Endothelial cell of umbilical vein (primary cell): Measurements from ENCODE around the gene SPINT1. TPM values are rescaled to one million over a fixed set of nuclear protein-coding genes. Genes with fewer than 3 reads are reported as not detected.

Experiments used
- BruUV-seq: library from RNA; stranded (reverse); fragments of 400-500 nt; replicated peaks from 2 replicates; lab custom pipeline; 2021; lab: Mats Ljungman, UMichigan
- CTCF ChIA-PET: fragments of 300-600, 350-600 bp; sonication (Branson Sonifier 250); formaldehyde crosslinking; loops from one replicate; lab custom pipeline; 2021; ENCODE audit warnings: antibody characterized with exemption, inconsistent platforms; lab: Charles Lee
- POLR2A ChIA-PET: fragments of 300-600, 350-600 bp; sonication (Branson Sonifier 250); formaldehyde crosslinking; loops from one replicate; lab custom pipeline; 2021; ENCODE audit warnings: antibody characterized with exemption, inconsistent platforms; lab: Charles Lee
- DNase-seq: peaks from one replicate; pipeline ENCODE4 v3.0.0-alpha.2; 2011; ENCODE audit warnings: low read depth, low spot score
- FAIRE-seq: peaks from 2 replicates; lab custom pipeline; 2011; peaks lifted over from hg19 to GRCh38; lab: Jason Lieb, UNC
- H2AFZ ChIP-seq: 2 replicates; pipeline ENCODE4 v1.6.0; 2012; ENCODE audit warnings: low read depth, low read length, control low read depth, inconsistent platforms
- H3K27ac ChIP-seq: 2 replicates; pipeline ENCODE4 v1.5.1; 2011; ENCODE audit warnings: low read depth, mild to moderate bottlenecking, control low read depth, low read length, moderate library complexity; ENCODE audit not compliant: insufficient read depth
- H3K27me3 ChIP-seq, 2 experiments: 2 replicates each; pipeline versions ENCODE4 v1.6.0 to v1.6.1; 2011; ENCODE audit warnings: low read length in 2 of 2, mixed read lengths in 1 of 2; ENCODE audit not compliant: control insufficient read depth in 2 of 2, insufficient read depth in 2 of 2
- H3K36me3 ChIP-seq, 2 experiments: 2 replicates in 1 of 2; 3 replicates in 1 of 2; pipeline ENCODE4 v1.5.1; 2011; ENCODE audit warnings: low read length in 2 of 2, mild to moderate bottlenecking in 1 of 2, moderate library complexity in 1 of 2; ENCODE audit not compliant: control insufficient read depth in 2 of 2, insufficient read depth in 2 of 2; ENCODE audit errors: extremely low read depth in 1 of 2
- H3K4me1 ChIP-seq: 3 replicates; pipeline ENCODE4 v1.5.1; 2011; ENCODE audit warnings: mild to moderate bottlenecking, low read length; ENCODE audit not compliant: control insufficient read depth, insufficient read depth; ENCODE audit errors: extremely low read depth
- H3K4me2 ChIP-seq: 2 replicates; pipeline ENCODE4 v1.6.1; 2011; ENCODE audit warnings: low read length, control low read depth, mixed read lengths; ENCODE audit not compliant: insufficient read depth
- H3K4me3 ChIP-seq, 3 experiments: fragments of 200-600 bp in 1 of 3; sonication (generic), shearing (Covaris generic) in 1 of 3; replicated peaks in 1 of 3; 2 replicates each; pipeline ENCODE4 v1.5.1; 2011 to 2016; ENCODE audit warnings: control low read depth in 3 of 3, low read length in 3 of 3, mild to moderate bottlenecking in 2 of 3, inconsistent platforms in 1 of 3, low read depth in 1 of 3, moderate library complexity in 1 of 3; ENCODE audit not compliant: insufficient read depth in 1 of 3
- H3K79me2 ChIP-seq: 2 replicates; pipeline ENCODE4 v1.6.0; 2012; ENCODE audit warnings: low read length, inconsistent platforms; ENCODE audit not compliant: control insufficient read depth, insufficient read depth
- H3K9ac ChIP-seq: replicated peaks from 2 replicates; pipeline ENCODE3; 2011; ENCODE audit warnings: low read length, control low read depth; ENCODE audit not compliant: insufficient read depth; ENCODE audit errors: extremely low read depth
- H3K9me1 ChIP-seq: replicated peaks from 3 replicates; pipeline ENCODE4 v1.6.0; 2011; ENCODE audit warnings: mild to moderate bottlenecking, low read length; ENCODE audit not compliant: control insufficient read depth, insufficient read depth; ENCODE audit errors: extremely low read depth
- H3K9me3 ChIP-seq: replicated peaks from 2 replicates; pipeline ENCODE4 v1.5.1; 2012; ENCODE audit warnings: low read length, inconsistent platforms; ENCODE audit not compliant: control insufficient read depth, insufficient read depth
- H4K20me1 ChIP-seq: replicated peaks from 2 replicates; pipeline ENCODE3; 2011; ENCODE audit warnings: mild to moderate bottlenecking, low read length; ENCODE audit not compliant: control insufficient read depth, insufficient read depth; ENCODE audit errors: extremely low read depth
- CTCF ChIP-seq, 2 donors: IDR thresholded peaks; 1 replicate in 1 of 2; 2 replicates in 1 of 2; pipeline ENCODE4 v1.5.1; 2011; ENCODE audit warnings: low read length in 2 of 2, mild to moderate bottlenecking in 2 of 2, moderate library complexity in 2 of 2, control low read depth in 1 of 2, inconsistent platforms in 1 of 2, low read depth in 1 of 2; ENCODE audit not compliant: insufficient read depth in 1 of 2; ENCODE audit errors: extremely low read depth in 1 of 2
- EZH2 ChIP-seq: IDR thresholded peaks from 2 replicates; pipeline ENCODE4 v1.6.1; 2012; ENCODE audit warnings: borderline replicate concordance, low read depth, mild to moderate bottlenecking, moderate library complexity, low read length, inconsistent platforms; ENCODE audit not compliant: severe bottlenecking
- FOS ChIP-seq: IDR thresholded peaks from 2 replicates; pipeline ENCODE4 v1.6.1; 2011; ENCODE audit warnings: mild to moderate bottlenecking, low read length, moderate library complexity, borderline replicate concordance; ENCODE audit not compliant: insufficient read depth
- GATA2 ChIP-seq: IDR thresholded peaks from 2 replicates; pipeline ENCODE4 v1.7.0; 2011; ENCODE audit warnings: low read depth, mild to moderate bottlenecking, moderate library complexity, mixed read lengths, low read length; ENCODE audit not compliant: insufficient read length, insufficient read depth
- JUN ChIP-seq: IDR thresholded peaks from 2 replicates; pipeline ENCODE4 v1.6.1; 2011; ENCODE audit warnings: borderline replicate concordance, low read depth; ENCODE audit not compliant: insufficient read length, insufficient read depth
- POLR2A ChIP-seq: IDR thresholded peaks from 2 replicates; pipeline ENCODE4 v1.6.1; 2012; ENCODE audit warnings: low read depth, mild to moderate bottlenecking, control low read depth, low read length
- POLR2AphosphoS5 ChIP-seq: IDR thresholded peaks from 2 replicates; pipeline ENCODE4 v1.6.1; 2012; ENCODE audit warnings: low read depth, mild to moderate bottlenecking, control low read depth, low read length, moderate library complexity; ENCODE audit not compliant: insufficient read depth
- dilution Hi-C: fragments of 300-500 bp; cut with MboI; formaldehyde crosslinking; loops from one replicate; pipeline ENCODE4 v1.15.0; 2019; ENCODE audit warnings: low sequenced_read_pairs; ENCODE audit not compliant: extremely low pct_ligation_motif_present
- intact Hi-C: fragments of 100-400 bp; cut with micrococcal nuclease; formaldehyde crosslinking; loops from one replicate; pipeline ENCODE4 v1.10.0; 2022
- polyA plus RNA-seq, 4 experiments: library from polyadenylated mRNA; depleted of rRNA in 3 of 4; stranded (reverse) in 3 of 4; unstranded in 1 of 4; fragments of >200 nt; gene quantifications; 2 replicates each; pipeline versions ENCODE4 v1.2.1 to v1.2.3, GENCODE V29; 2011 to 2012; ENCODE audit warnings: missing spikeins in 1 of 4
- total RNA-seq: library from RNA; stranded (reverse); gene quantifications from 2 replicates; pipeline ENCODE4 v1.2.3, GENCODE V29; 2021
- TF ChIP-seq, protein P1 (sequence below): IDR thresholded peaks from 2 replicates; pipeline ENCODE4 v1.6.1; 2011; ENCODE audit not compliant: insufficient read depth, insufficient read length

Gene SPINT1
- total and polyA plus RNA-seq, 2 donors (not counting 3 experiments of a cell fraction or from before 2014, with no cell fraction given) = 4.1 to 4.2 TPM

GRCh38 chr15:40829115-40829514 is 14.7 kb upstream of the SPINT1 start:
- ChIA-PET POLR2A (no interaction called here), CTCF (interaction anchor here (0.8 to 2.2 kb wide), 4 partner anchors 10 to 34 kb away, joined by 3 to 11 read pairs (median 4); no protein-coding TSS in a partner anchor)
- Histone ChIP-seq H2AFZ (no peak overlapping the region), H3K27ac (no peak overlapping the region), H3K9me3 (no peaks in the 10 kb centered on the region), H3K79me2 (no peaks in the 10 kb centered on the region), H4K20me1 (no peaks in the 10 kb centered on the region), H3K4me2 (no peak overlapping the region), H3K4me1 (no peaks in the 10 kb centered on the region), H3K9me1 (no peaks in the 10 kb centered on the region), H3K9ac (no peak overlapping the region), H3K27me3 (peaks cover 7 to 14% of the 10 kb centered on the region in 2 experiments), H3K4me3 (no peak overlapping the region), H3K36me3 (no peaks in the 10 kb centered on the region)
- FAIRE-seq (no peak), DNase-seq (no peak)
- no peak for TF ChIP-seq EZH2
- no peak for TF ChIP-seq POLR2AphosphoS5
- TF ChIP-seq GATA2 = no peak
- TF ChIP-seq, protein P1, sequence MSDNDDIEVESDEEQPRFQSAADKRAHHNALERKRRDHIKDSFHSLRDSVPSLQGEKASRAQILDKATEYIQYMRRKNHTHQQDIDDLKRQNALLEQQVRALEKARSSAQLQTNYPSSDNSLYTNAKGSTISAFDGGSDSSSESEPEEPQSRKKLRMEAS = no peak
- TF ChIP-seq POLR2A = no peak
- TF ChIP-seq JUN = no peak
- no peak for TF ChIP-seq CTCF (IDR thresholded peaks at IDR 0.05; ENCODE audit: extremely low read depth in 1 of 2, insufficient read depth in 1 of 2, low read depth in 1 of 2, low read length in 2 of 2)
- TF ChIP-seq FOS = no peak
- dilution Hi-C loops (no loop called here), intact Hi-C loops (no loop called here)
- BruUV-seq = no TSS peak
